Measurements from ENCODE around the gene ACAT1.
A peak's percentile ranks its signal among the peaks of the same experiment; 100 is the strongest.
"Not testable (repeated sequence)": the region's sequence is repeated elsewhere in the genome, so short reads cannot be mapped to it uniquely, and the experiment has no call there.

The ACAT1 gene

GRCh38 chr11:108112057-108112456 lies 9.3 kb upstream of the ACAT1 start:
- DNase-seq (ENCODE audit: insufficient read length, low spot score) (no peak), FAIRE-seq (no peak)
- TF ChIP-seq POU2F2 (IDR thresholded peaks at IDR 0.05; ENCODE audit: low read depth, low read length) = no peak
- no peak for TF ChIP-seq TAF1 (IDR thresholded peaks at IDR 0.05; ENCODE audit: low read depth, low read length)
- TF ChIP-seq SPI1 (IDR thresholded peaks at IDR 0.05; ENCODE audit: low read depth, low read length) = no peak
- no peak for TF ChIP-seq POLR2A (IDR thresholded peaks at IDR 0.05; ENCODE audit: low read depth, low read length)
- TF ChIP-seq POLR2AphosphoS5 (IDR thresholded peaks at IDR 0.05; ENCODE audit: low read depth, low read length) = no peak
- no peak for TF ChIP-seq PAX5 (IDR thresholded peaks at IDR 0.05; ENCODE audit: insufficient read depth, low read length, severe bottlenecking)

- no peak for FAIRE-seq
- no peak for DNase-seq (ENCODE audit: insufficient read length, low spot score)
- TF ChIP-seq TAF1 (IDR thresholded peaks at IDR 0.05; ENCODE audit: low read depth, low read length) (no peak), SPI1 (IDR thresholded peaks at IDR 0.05; ENCODE audit: low read depth, low read length) (no peak), POU2F2 (IDR thresholded peaks at IDR 0.05; ENCODE audit: low read depth, low read length) (no peak), POLR2A (IDR thresholded peaks at IDR 0.05; ENCODE audit: low read depth, low read length) (no peak), PAX5 (IDR thresholded peaks at IDR 0.05; ENCODE audit: insufficient read depth, low read length, severe bottlenecking) (no peak), POLR2AphosphoS5 (IDR thresholded peaks at IDR 0.05; ENCODE audit: low read depth, low read length) (no peak)
These were observed 5.7 kb upstream of the ACAT1 start for GRCh38 chr11:108115500-108116140.

DNA sequence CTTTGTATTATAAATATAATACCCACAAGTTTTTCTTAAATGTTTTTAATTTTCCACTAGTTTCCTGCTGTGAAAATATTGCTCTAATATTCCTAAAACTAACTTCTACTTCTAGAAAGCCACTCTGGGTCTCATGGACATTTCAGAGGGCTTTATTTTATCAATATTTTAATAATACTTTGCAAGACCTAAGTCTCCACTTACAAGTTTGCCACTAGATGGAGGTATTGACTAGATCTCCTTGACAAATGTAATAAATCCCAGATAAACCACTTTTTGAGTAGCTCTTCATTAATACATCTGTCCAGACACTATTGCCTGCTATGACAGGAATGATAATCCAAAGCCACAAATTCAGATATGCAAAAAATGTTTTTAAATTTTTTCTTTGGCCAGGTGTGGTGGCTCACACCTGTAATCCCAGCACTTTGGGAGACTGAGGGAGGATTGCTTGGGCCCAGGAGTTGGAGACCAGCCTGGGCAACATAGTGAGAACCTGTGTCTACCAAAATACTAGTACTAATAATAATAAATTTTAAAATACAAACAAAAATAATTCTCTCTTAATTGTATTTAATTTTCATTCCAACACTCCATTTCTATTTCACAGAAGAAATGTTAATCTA lies 3.5 kb upstream of the ACAT1 start:
- FAIRE-seq (no peak), DNase-seq (ENCODE audit: insufficient read length, low spot score) (no peak)
- TF ChIP-seq POLR2A (IDR thresholded peaks at IDR 0.05; ENCODE audit: low read depth, low read length) (no peak), POLR2AphosphoS5 (IDR thresholded peaks at IDR 0.05; ENCODE audit: low read depth, low read length) (no peak), PAX5 (IDR thresholded peaks at IDR 0.05; ENCODE audit: insufficient read depth, low read length, severe bottlenecking) (no peak), TAF1 (IDR thresholded peaks at IDR 0.05; ENCODE audit: low read depth, low read length) (no peak), SPI1 (IDR thresholded peaks at IDR 0.05; ENCODE audit: low read depth, low read length) (no peak), POU2F2 (IDR thresholded peaks at IDR 0.05; ENCODE audit: low read depth, low read length) (no peak)

DNA sequence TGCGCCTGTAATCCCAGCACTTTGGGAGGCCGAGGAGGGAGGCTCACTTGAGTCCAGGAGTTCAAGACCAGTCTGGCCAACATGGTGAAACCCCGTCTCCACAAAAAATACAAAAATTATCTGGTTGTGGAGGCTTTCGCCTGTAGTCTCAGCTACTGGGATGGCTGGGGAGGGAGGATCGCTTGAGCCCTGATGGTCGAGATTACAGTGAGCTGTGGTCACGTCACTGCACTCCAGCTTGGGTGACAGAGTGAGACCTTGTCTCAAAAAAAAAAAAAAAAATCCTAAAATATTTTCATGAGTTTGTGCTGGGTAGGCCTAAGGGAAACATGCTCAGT lies 462 bp upstream of the ACAT1 start:
- not testable (repeated sequence) for DNase-seq (ENCODE audit: insufficient read length, low spot score); FAIRE-seq

- TF ChIP-seq POU2F2 (IDR thresholded peaks at IDR 0.05; ENCODE audit: low read depth, low read length) (no peak), POLR2A (IDR thresholded peaks at IDR 0.05; ENCODE audit: low read depth, low read length) (no peak), TAF1 (IDR thresholded peaks at IDR 0.05; ENCODE audit: low read depth, low read length) (no peak), SPI1 (IDR thresholded peaks at IDR 0.05; ENCODE audit: low read depth, low read length) (no peak)
- DNase-seq (ENCODE audit: insufficient read length, low spot score) (no peak), FAIRE-seq (no peak)
These were observed 830 bp downstream of the ACAT1 start for GRCh38 chr11:108122166-108122628.

DNA sequence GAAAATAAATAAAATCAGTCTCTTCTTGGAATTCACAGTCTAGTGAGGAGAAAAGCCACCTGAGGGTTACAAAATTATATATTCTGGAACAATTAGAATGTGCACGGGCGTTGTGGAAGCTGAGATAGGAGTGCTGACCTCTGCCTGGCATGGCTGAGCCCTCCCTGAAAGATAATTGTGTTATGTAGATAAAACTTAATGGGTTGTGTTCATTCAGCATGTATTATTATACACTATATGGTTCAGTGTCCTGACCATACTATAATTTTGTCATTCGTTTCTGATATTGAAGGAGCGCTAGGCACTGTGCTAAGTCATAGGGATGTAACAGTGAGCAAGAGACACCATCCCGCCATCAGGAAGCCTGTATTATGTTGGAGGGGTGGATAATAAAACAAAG lies 3.7 kb downstream of the ACAT1 start:
- FAIRE-seq (peak; percentile 26), DNase-seq (ENCODE audit: insufficient read length, low spot score) (no peak)
- TF ChIP-seq TAF1 (IDR thresholded peaks at IDR 0.05; ENCODE audit: low read depth, low read length) = no peak
- no peak for TF ChIP-seq SPI1 (IDR thresholded peaks at IDR 0.05; ENCODE audit: low read depth, low read length)
- TF ChIP-seq POLR2AphosphoS5 (IDR thresholded peaks at IDR 0.05; ENCODE audit: low read depth, low read length) = no peak
- no peak for TF ChIP-seq PAX5 (IDR thresholded peaks at IDR 0.05; ENCODE audit: insufficient read depth, low read length, severe bottlenecking)
- TF ChIP-seq POU2F2 (IDR thresholded peaks at IDR 0.05; ENCODE audit: low read depth, low read length) = no peak
- TF ChIP-seq POLR2A (IDR thresholded peaks at IDR 0.05; ENCODE audit: low read depth, low read length) = no peak

GRCh38 chr11:108128772-108129171 lies 7.4 kb downstream of the ACAT1 start:
- FAIRE-seq (no peak), DNase-seq (ENCODE audit: insufficient read length, low spot score) (no peak)
- TF ChIP-seq TAF1 (IDR thresholded peaks at IDR 0.05; ENCODE audit: low read depth, low read length) = no peak
- TF ChIP-seq PAX5 (IDR thresholded peaks at IDR 0.05; ENCODE audit: insufficient read depth, low read length, severe bottlenecking) = no peak
- no peak for TF ChIP-seq SPI1 (IDR thresholded peaks at IDR 0.05; ENCODE audit: low read depth, low read length)

GRCh38 chr11:108131993-108132392 lies 10.6 kb downstream of the ACAT1 start:
- DNase-seq (ENCODE audit: insufficient read length, low spot score) = no peak
- TF ChIP-seq PAX5 (IDR thresholded peaks at IDR 0.05; ENCODE audit: insufficient read depth, low read length, severe bottlenecking) (no peak), SPI1 (IDR thresholded peaks at IDR 0.05; ENCODE audit: low read depth, low read length) (no peak), POLR2AphosphoS5 (IDR thresholded peaks at IDR 0.05; ENCODE audit: low read depth, low read length) (no peak), POLR2A (IDR thresholded peaks at IDR 0.05; ENCODE audit: low read depth, low read length) (no peak), TAF1 (IDR thresholded peaks at IDR 0.05; ENCODE audit: low read depth, low read length) (no peak), POU2F2 (IDR thresholded peaks at IDR 0.05; ENCODE audit: low read depth, low read length) (no peak)
- no peak for FAIRE-seq

- not testable (repeated sequence) for DNase-seq (ENCODE audit: insufficient read length, low spot score); FAIRE-seq
These were observed 11.7 kb downstream of the ACAT1 start for GRCh38 chr11:108132993-108133538.

DNA sequence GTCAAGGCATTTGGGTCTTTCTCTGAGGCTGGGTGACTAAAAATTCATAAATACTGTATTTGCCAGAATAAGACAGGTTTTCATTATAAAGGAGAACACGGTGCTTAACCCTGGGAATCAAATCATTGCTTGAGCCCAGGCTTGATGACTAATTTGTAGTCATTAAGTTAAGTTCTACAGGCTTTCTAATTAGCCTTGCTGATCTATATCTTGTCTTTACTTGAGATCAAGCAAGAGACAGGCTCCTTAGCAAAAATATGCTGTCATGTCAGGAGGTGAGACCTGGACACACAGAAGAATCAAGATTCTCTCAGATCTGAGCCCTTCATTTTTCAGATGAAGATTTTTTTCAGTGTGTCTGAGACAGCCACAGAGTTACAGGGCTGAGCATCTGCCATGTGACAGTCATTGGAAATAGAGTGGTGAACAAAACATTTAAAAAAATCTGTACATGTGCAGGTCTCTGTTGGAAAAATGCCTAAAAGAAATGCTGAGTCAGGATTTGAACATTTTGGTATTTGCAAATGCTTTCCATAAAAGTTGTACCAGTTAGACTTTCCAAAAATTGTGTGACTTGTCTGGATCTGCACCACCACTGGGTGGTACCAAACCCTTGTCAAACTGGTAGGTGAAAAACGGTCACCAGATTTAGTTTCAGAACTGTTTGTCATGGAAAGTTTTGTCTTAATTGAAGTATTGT lies 14.6 kb downstream of the ACAT1 start:
- no peak for TF ChIP-seq SPI1 (IDR thresholded peaks at IDR 0.05; ENCODE audit: low read depth, low read length)
- TF ChIP-seq PAX5 (IDR thresholded peaks at IDR 0.05; ENCODE audit: insufficient read depth, low read length, severe bottlenecking) = no peak
- no peak for TF ChIP-seq TAF1 (IDR thresholded peaks at IDR 0.05; ENCODE audit: low read depth, low read length)
- TF ChIP-seq POLR2A (IDR thresholded peaks at IDR 0.05; ENCODE audit: low read depth, low read length) = no peak
- no peak for TF ChIP-seq POLR2AphosphoS5 (IDR thresholded peaks at IDR 0.05; ENCODE audit: low read depth, low read length)
- TF ChIP-seq POU2F2 (IDR thresholded peaks at IDR 0.05; ENCODE audit: low read depth, low read length) = no peak
- DNase-seq (ENCODE audit: insufficient read length, low spot score) (peak; percentile 23), FAIRE-seq (peak; percentile 73)

Data from GM12891 (cell line).